ENCODE results near the gene SMLR1.

GRCh38 chr6:130787726-130788500, 39.3 kb upstream of the SMLR1 start:
- TF ChIP-seq CTCF (IDR thresholded peaks at IDR 0.05 in 2 of 3, conservative IDR thresholded peaks at IDR 0.05 in 1 of 3; ENCODE audit: borderline replicate concordance in 1 of 3, insufficient read depth in 1 of 3, low read depth in 2 of 3, low read length in 2 of 3) (no peak), EGR1 (IDR thresholded peaks at IDR 0.05; ENCODE audit: low read depth) (no peak), POLR2AphosphoS5 (IDR thresholded peaks at IDR 0.05; ENCODE audit: low read depth, low read length) (no peak), EZH2 (IDR thresholded peaks at IDR 0.05) (no peak), YY1 (IDR thresholded peaks at IDR 0.05; ENCODE audit: extremely low read depth, insufficient replicate concordance, low read depth, low read length) (no peak), EZH2phosphoT487 (IDR thresholded peaks at IDR 0.05; ENCODE audit: borderline replicate concordance) (no peak), SP1 (IDR thresholded peaks at IDR 0.05; ENCODE audit: low read depth) (no peak), SIN3A (IDR thresholded peaks at IDR 0.05; ENCODE audit: low read depth) (no peak), MAX (IDR thresholded peaks at IDR 0.05) (no peak)

Data from HCT116 (cell line).